Natural killer cell (primary cell): ENCODE data around the gene HINT2. TPM values are rescaled to one million over a fixed set of nuclear protein-coding genes. Genes with fewer than 3 reads are reported as not detected.

Source experiments
- ATAC-seq, 3 donors: fragments of 150-1000 bp in 2 of 3; fragments of 200-7000 bp in 1 of 3; cut with Tn5 transposase; 1 replicate in 1 of 3; 2 replicates in 2 of 3; pipeline ENCODE4 v1.10.0; 2021; ENCODE audit warnings: mild to moderate bottlenecking in 2 of 3, moderate library complexity in 2 of 3
- DNase-seq, 2 donors: peaks; one replicate each; pipeline versions ENCODE4 v3.0.0 to v3.0.0-alpha.2; 2013 to 2021; ENCODE audit warnings: mixed read lengths in 1 of 2
- H3K27ac ChIP-seq: one replicate; pipeline ENCODE4 v1.5.1; 2013; ENCODE audit warnings: mild to moderate bottlenecking, low read length
- H3K27me3 ChIP-seq: one replicate; pipeline ENCODE4 v1.6.1; 2013; ENCODE audit warnings: low read length; ENCODE audit not compliant: control insufficient read depth, insufficient read depth
- H3K36me3 ChIP-seq: one replicate; pipeline ENCODE4 v1.6.1; 2013; ENCODE audit warnings: low read length; ENCODE audit not compliant: control insufficient read depth, insufficient read depth
- H3K4me1 ChIP-seq: one replicate; pipeline ENCODE4 v1.6.1; 2013; ENCODE audit warnings: low read length; ENCODE audit not compliant: control insufficient read depth, insufficient read depth
- H3K4me3 ChIP-seq: one replicate; pipeline ENCODE4 v1.5.1; 2013; ENCODE audit warnings: low read length
- H3K9me3 ChIP-seq: one replicate; pipeline ENCODE4 v1.6.1; 2013; ENCODE audit warnings: low read length; ENCODE audit not compliant: control insufficient read depth, insufficient read depth
- H3K27ac Mint-ChIP-seq, 2 donors: one replicate each; pipeline ENCODE4 v1.8.0; 2022; ENCODE audit warnings: mild to moderate bottlenecking in 2 of 2, mixed read lengths in 2 of 2, moderate library complexity in 1 of 2
- H3K27me3 Mint-ChIP-seq, 2 donors: one replicate each; pipeline ENCODE4 v1.8.0; 2022; ENCODE audit warnings: low read depth in 2 of 2, mixed read lengths in 2 of 2
- H3K36me3 Mint-ChIP-seq: one replicate; pipeline ENCODE4 v1.8.0; 2022; ENCODE audit warnings: mixed read lengths
- H3K4me1 Mint-ChIP-seq, 2 donors: one replicate each; pipeline ENCODE4 v1.8.0; 2022; ENCODE audit warnings: mixed read lengths in 2 of 2
- H3K4me3 Mint-ChIP-seq: one replicate; pipeline ENCODE4 v1.8.0; 2022; ENCODE audit warnings: mild to moderate bottlenecking, moderate library complexity, mixed read lengths
- H3K9me3 Mint-ChIP-seq, 2 donors: one replicate each; pipeline ENCODE4 v1.8.0; 2022; ENCODE audit warnings: mixed read lengths in 2 of 2
- CTCF ChIP-seq: fragments of 200-600 bp; IDR thresholded peaks from one replicate; pipeline ENCODE4 v1.8.0; 2022; ENCODE audit warnings: antibody characterized with exemption
- WGBS: methylation state at CpG from one replicate; pipeline ENCODE4 v1.1.7; 2013; ENCODE audit warnings: missing lambda C conversion rate; ENCODE audit not compliant: insufficient coverage; 5-methylcytosine and 5-hydroxymethylcytosine counted together
- intact Hi-C: fragments of 100-400 bp; cut with micrococcal nuclease; formaldehyde crosslinking; loops from one replicate; pipeline ENCODE4 v1.14.2; 2022
- total RNA-seq, 4 donors: library from RNA; stranded (reverse); fragments of 120-200 nt in 1 of 4; gene quantifications; one replicate each; pipeline versions ENCODE4 v1.2.3 to v1.2.4, GENCODE V29; 2013 to 2022

The HINT2 gene
- total RNA-seq, 3 donors from 2014 or later (not counting 1 experiment from before 2014, with no cell fraction given), result 25.8 to 27.5 (median 25.9) TPM

GRCh38 chr9:35792826-35793225 is 22.0 kb downstream of the HINT2 start:
- intact Hi-C loops, result no loop called here
- ATAC-seq, result no peak

GRCh38 chr9:35792024-35792813 is 22.6 kb downstream of the HINT2 start:
- Mint-ChIP-seq H3K9me3 (no peaks in the 10 kb centered on the region), H3K27ac (no peak overlapping the region), H3K4me3 (no peak overlapping the region), H3K4me1 (peaks cover 0 to 21% of the 10 kb centered on the region in 2 donors), H3K36me3 (no peaks in the 10 kb centered on the region), H3K27me3 (peaks cover 0 to 9% of the 10 kb centered on the region in 2 donors)
- Histone ChIP-seq H3K36me3 (no peaks in the 10 kb centered on the region), H3K4me1 (no peaks in the 10 kb centered on the region), H3K9me3 (no peaks in the 10 kb centered on the region), H3K4me3 (no peak overlapping the region), H3K27me3 (no peaks in the 10 kb centered on the region), H3K27ac (no peak overlapping the region)
- no peak for TF ChIP-seq CTCF
- WGBS, result 96% methylated on average over 32 of the region's 34 CpGs
- intact Hi-C loops, result no loop called here
- ATAC-seq (no peak), DNase-seq (no peak)

More at GRCh38 chr9:35792826-35793225, 22.0 kb downstream of the HINT2 start:
- no peak for TF ChIP-seq CTCF
- Mint-ChIP-seq H3K9me3 (no peaks in the 10 kb centered on the region), H3K36me3 (no peaks in the 10 kb centered on the region), H3K27ac (no peak overlapping the region), H3K4me1 (peaks cover 0 to 21% of the 10 kb centered on the region in 2 donors), H3K27me3 (peaks cover 0 to 9% of the 10 kb centered on the region in 2 donors), H3K4me3 (no peak overlapping the region)
- Histone ChIP-seq H3K4me1 (no peaks in the 10 kb centered on the region), H3K4me3 (no peak overlapping the region), H3K27me3 (no peaks in the 10 kb centered on the region), H3K36me3 (no peaks in the 10 kb centered on the region), H3K27ac (no peak overlapping the region), H3K9me3 (no peaks in the 10 kb centered on the region)
- DNase-seq, result no peak
- 97% methylated on average over 14 of the region's 14 CpGs for WGBS

GRCh38 chr9:35791297-35791921 is 23.4 kb downstream of the HINT2 start, which contains the start of gene NPR2:
NPR2 (plus strand) TSS chr9:35791591; CDS start chr9:35792409, 818 bp downstream.
- no peak for TF ChIP-seq CTCF
- H3K9me3 ChIP-seq, result no peaks in the 10 kb centered on the region
- no peaks in the 10 kb centered on the region for H3K27me3 ChIP-seq
- no peak within 1 kb of the TSS for H3K4me3 ChIP-seq
- H3K36me3 ChIP-seq, result no peaks in the 10 kb centered on the region
- no peak within 1 kb of the TSS for H3K27ac ChIP-seq
- peaks cover 0 to 18% of the 10 kb centered on the region in 2 donors for H3K4me1 Mint-ChIP-seq
- no peaks in the 10 kb centered on the region for H3K9me3 Mint-ChIP-seq
- peaks cover 0 to 9% of the 10 kb centered on the region in 2 donors for H3K27me3 Mint-ChIP-seq
- H3K27ac Mint-ChIP-seq, result peak within 1 kb of the TSS in 1 of 2 donors; percentile 33
- H3K4me1 ChIP-seq, result no peaks in the 10 kb centered on the region
- DNase-seq, result no peak
- WGBS, result 47% methylated on average over 55 of the region's 64 CpGs
- peak within 1 kb of the TSS; percentile 53 for H3K4me3 Mint-ChIP-seq
- no peaks in the 10 kb centered on the region for H3K36me3 Mint-ChIP-seq
- ATAC-seq, result no peak
- intact Hi-C loops, result no loop called here
